SK-N-SH (cell line): ENCODE data around the gene ORM1. TPM values are rescaled to one million over a fixed set of nuclear protein-coding genes. Genes with fewer than 3 reads are reported as not detected.

ENCODE experiments used
- CTCF ChIA-PET: fragments of 300-600, 350-600 bp; formaldehyde crosslinking; extraction: SDS; loops from one replicate; lab custom pipeline; 2021; lab: Yijun Ruan, JAX
- POLR2A ChIA-PET: fragments of 350-600 bp; sonication (Branson Sonifier 250); formaldehyde crosslinking; extraction: SDS; loops from one replicate; lab custom pipeline; 2020; ENCODE audit warnings: antibody characterized with exemption, inconsistent platforms; lab: Yijun Ruan, JAX
- DNase-seq: peaks from one replicate; pipeline ENCODE4 v3.0.0; 2012
- H2AFZ ChIP-seq: fragments of 200-600 bp; sonication (generic); 2 replicates; pipeline ENCODE4 v1.8.1; 2016; ENCODE audit warnings: antibody characterized with exemption, mild to moderate bottlenecking, low read depth
- H3F3A ChIP-seq: fragments of 200-600 bp; sonication (generic); replicated peaks from 2 replicates; pipeline ENCODE3; 2016; ENCODE audit warnings: antibody characterized with exemption, mild to moderate bottlenecking; ENCODE audit not compliant: insufficient read depth
- H3K27ac ChIP-seq, 2 experiments: fragments of 200-500 bp in 1 of 2; fragments of 200-600 bp in 1 of 2; sonication (Bioruptor generic) in 1 of 2; sonication (generic), shearing (Covaris generic) in 1 of 2; 2 replicates each; pipeline versions ENCODE4 v1.5.1 to v1.6.1; 2014 to 2016; ENCODE audit warnings: low read depth in 2 of 2, inconsistent platforms in 1 of 2, low read length in 1 of 2, mild to moderate bottlenecking in 1 of 2, mixed read lengths in 1 of 2
- H3K27me3 ChIP-seq: fragments of 200-600 bp; sonication (generic), shearing (Covaris generic); 2 replicates; pipeline ENCODE4 v1.6.1; 2016; ENCODE audit warnings: mixed run types; ENCODE audit not compliant: insufficient read depth
- H3K36me3 ChIP-seq, 2 experiments: fragments of 200-500 bp in 1 of 2; fragments of 200-600 bp in 1 of 2; sonication (Bioruptor generic) in 1 of 2; sonication (generic) in 1 of 2; replicated peaks in 1 of 2; 2 replicates each; pipeline versions ENCODE3 to v1.5.1; 2014 to 2016; ENCODE audit warnings: low read length in 1 of 2, mild to moderate bottlenecking in 1 of 2; ENCODE audit not compliant: insufficient read depth in 2 of 2, control insufficient read depth in 1 of 2
- H3K4me1 ChIP-seq, 2 experiments: fragments of 200-500 bp in 1 of 2; fragments of 200-600 bp in 1 of 2; sonication (Bioruptor generic) in 1 of 2; sonication (generic), shearing (Covaris generic) in 1 of 2; 2 replicates each; pipeline versions ENCODE4 v1.5.1 to v1.6.1; 2014 to 2016; ENCODE audit warnings: low read depth in 1 of 2, low read length in 1 of 2, mixed run types in 1 of 2; ENCODE audit not compliant: insufficient read depth in 2 of 2, control insufficient read depth in 1 of 2
- H3K4me2 ChIP-seq: fragments of 200-600 bp; sonication (generic), shearing (Covaris generic); 2 replicates; pipeline ENCODE4 v1.6.1; 2017; ENCODE audit warnings: mixed run types
- H3K4me3 ChIP-seq, 2 experiments: fragments of 200-500 bp in 1 of 2; fragments of 200-600 bp in 1 of 2; sonication (Bioruptor generic) in 1 of 2; sonication (generic), shearing (Covaris generic) in 1 of 2; 2 replicates each; pipeline versions ENCODE4 v1.5.1 to v1.8.1; 2014 to 2016; ENCODE audit warnings: low read depth in 2 of 2, inconsistent platforms in 1 of 2, low read length in 1 of 2, mild to moderate bottlenecking in 1 of 2, mixed read lengths in 1 of 2, moderate library complexity in 1 of 2
- H3K79me2 ChIP-seq: fragments of 200-600 bp; sonication (generic); 2 replicates; pipeline ENCODE4 v1.8.1; 2017; ENCODE audit warnings: mild to moderate bottlenecking; ENCODE audit not compliant: insufficient read depth
- H3K9ac ChIP-seq: fragments of 200-600 bp; sonication (generic); 2 replicates; pipeline ENCODE4 v1.6.1; 2017; ENCODE audit warnings: mixed run types
- H3K9me2 ChIP-seq: fragments of 200-600 bp; sonication (generic); 2 replicates; pipeline ENCODE4 v1.6.1; 2017; ENCODE audit warnings: mixed run types
- H3K9me3 ChIP-seq: fragments of 200-600 bp; sonication (generic); 2 replicates; pipeline ENCODE4 v1.6.1; 2017; ENCODE audit warnings: mixed run types, mild to moderate bottlenecking, moderate library complexity
- H4K20me1 ChIP-seq: fragments of 200-600 bp; sonication (generic); 2 replicates; pipeline ENCODE4 v1.6.1; 2017; ENCODE audit warnings: mild to moderate bottlenecking, mixed run types; ENCODE audit not compliant: insufficient read depth
- ELF1 ChIP-seq: IDR thresholded peaks from 2 replicates; pipeline ENCODE4 v1.4.0; 2012
- FOXJ3 ChIP-seq: sonication (generic); formaldehyde crosslinking; IDR thresholded peaks from 2 replicates; pipeline ENCODE4 v1.5.1; 2020; ENCODE audit warnings: mild to moderate bottlenecking, missing genetic modification reagents
- FOXM1 ChIP-seq: IDR thresholded peaks from 2 replicates; pipeline ENCODE4 v1.4.0; 2012; ENCODE audit warnings: low read depth, mild to moderate bottlenecking
- JUND ChIP-seq: IDR thresholded peaks from 2 replicates; pipeline ENCODE4 v1.4.0; 2012
- MXI1 ChIP-seq: IDR thresholded peaks from 2 replicates; pipeline ENCODE4 v1.6.1; 2012; ENCODE audit warnings: mild to moderate bottlenecking, low read depth, low read length, improper control_type of control experiment
- POLR2AphosphoS5 ChIP-seq: IDR thresholded peaks from 2 replicates; pipeline ENCODE4 v1.6.1; 2012; ENCODE audit warnings: low read depth, low read length
- RAD21 ChIP-seq: IDR thresholded peaks from 2 replicates; pipeline ENCODE4 v1.6.1; 2012; ENCODE audit warnings: mild to moderate bottlenecking, low read length
- RFX5 ChIP-seq: IDR thresholded peaks from 2 replicates; pipeline ENCODE4 v1.6.1; 2012; ENCODE audit warnings: mild to moderate bottlenecking, improper control_type of control experiment, low read length
- SIN3A ChIP-seq: IDR thresholded peaks from 2 replicates; pipeline ENCODE4 v1.6.1; 2012; ENCODE audit warnings: low read depth, mild to moderate bottlenecking, low read length, moderate library complexity, borderline replicate concordance
- TAF1 ChIP-seq: IDR thresholded peaks from 2 replicates; pipeline ENCODE4 v1.6.1; 2012; ENCODE audit warnings: low read depth, mild to moderate bottlenecking, low read length, moderate library complexity, borderline replicate concordance
- WGBS: methylation state at CpG from one replicate; pipeline ENCODE4 v1.1.6; 2017; ENCODE audit warnings: low lambda C conversion rate; 5-methylcytosine and 5-hydroxymethylcytosine counted together
- polyA plus RNA-seq, 3 experiments: library from polyadenylated mRNA; depleted of rRNA; stranded (reverse); fragments of >200 nt; gene quantifications; 2 replicates each; pipeline ENCODE4 v1.2.3, GENCODE V29; 2012
- TF ChIP-seq, protein P1 (sequence below): fragments of 150-350 bp; IDR thresholded peaks from 2 replicates; pipeline ENCODE4 v1.6.1; 2017; ENCODE audit warnings: antibody characterized with exemption, low read length, low read depth, borderline replicate concordance
- TF ChIP-seq, protein P2 (sequence below): IDR thresholded peaks from 2 replicates; pipeline ENCODE4; 2012

Gene ORM1
- polyA plus RNA-seq, 1 of the 3 experiments (the other 2 are of a cell fraction) = not detected

GRCh38 chr9:114281473-114282103, 41.3 kb upstream of the ORM1 start (continued):
- TF ChIP-seq SIN3A = no peak
- no peak for TF ChIP-seq POLR2AphosphoS5
- no peak for TF ChIP-seq RAD21
- TF ChIP-seq ELF1 = no peak
- TF ChIP-seq, protein P1, sequence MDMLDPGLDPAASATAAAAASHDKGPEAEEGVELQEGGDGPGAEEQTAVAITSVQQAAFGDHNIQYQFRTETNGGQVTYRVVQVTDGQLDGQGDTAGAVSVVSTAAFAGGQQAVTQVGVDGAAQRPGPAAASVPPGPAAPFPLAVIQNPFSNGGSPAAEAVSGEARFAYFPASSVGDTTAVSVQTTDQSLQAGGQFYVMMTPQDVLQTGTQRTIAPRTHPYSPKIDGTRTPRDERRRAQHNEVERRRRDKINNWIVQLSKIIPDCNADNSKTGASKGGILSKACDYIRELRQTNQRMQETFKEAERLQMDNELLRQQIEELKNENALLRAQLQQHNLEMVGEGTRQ = no peak
- TF ChIP-seq, protein P2, sequence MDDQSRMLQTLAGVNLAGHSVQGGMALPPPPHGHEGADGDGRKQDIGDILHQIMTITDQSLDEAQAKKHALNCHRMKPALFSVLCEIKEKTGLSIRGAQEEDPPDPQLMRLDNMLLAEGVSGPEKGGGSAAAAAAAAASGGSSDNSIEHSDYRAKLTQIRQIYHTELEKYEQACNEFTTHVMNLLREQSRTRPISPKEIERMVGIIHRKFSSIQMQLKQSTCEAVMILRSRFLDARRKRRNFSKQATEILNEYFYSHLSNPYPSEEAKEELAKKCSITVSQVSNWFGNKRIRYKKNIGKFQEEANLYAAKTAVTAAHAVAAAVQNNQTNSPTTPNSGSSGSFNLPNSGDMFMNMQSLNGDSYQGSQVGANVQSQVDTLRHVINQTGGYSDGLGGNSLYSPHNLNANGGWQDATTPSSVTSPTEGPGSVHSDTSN = peak; percentile 71
- no peak for TF ChIP-seq RFX5
- peak; percentile 56; the same call in 1 of the 2 replicates for TF ChIP-seq FOXJ3
- TF ChIP-seq JUND = 0 out of 2 replicates have a peak, but pooled peaks have one; percentile 13
- no peak for TF ChIP-seq FOXM1

- Histone ChIP-seq H3K9ac (no peak overlapping the region), H3K79me2 (no peaks in the 10 kb centered on the region), H3K36me3 (peaks cover 0 to 4% of the 10 kb centered on the region in 2 experiments), H3K4me2 (no peak overlapping the region), H3F3A (peaks cover 7% of the 10 kb centered on the region), H3K27ac (0 out of 4 replicates have a peak overlapping the region, but pooled peaks of 1 of the 2 experiments have one; percentile 49), H3K4me3 (no peak overlapping the region), H3K9me3 (no peaks in the 10 kb centered on the region), H3K27me3 (no peaks in the 10 kb centered on the region), H3K9me2 (no peaks in the 10 kb centered on the region), H2AFZ (no peak overlapping the region), H4K20me1 (no peaks in the 10 kb centered on the region), H3K4me1 (peaks cover 13 to 43% of the 10 kb centered on the region in 2 experiments)
- DNase-seq = no peak
- TF ChIP-seq TAF1 (no peak), JUND (no peak)
- 95% methylated on average over 10 of the region's 10 CpGs for WGBS
- CTCF ChIA-PET = interaction anchor here (1.1 to 4.5 kb wide), 7 partner anchors 8 to 174 kb away, joined by 3 to 33 read pairs (median 10); partner anchors contain the start of gene COL27A1
- POLR2A ChIA-PET = no interaction called here
Measured at GRCh38 chr9:114282104-114282485, 40.8 kb upstream of the ORM1 start.

GRCh38 chr9:114282507-114282906, 40.4 kb upstream of the ORM1 start:
- H3K79me2 ChIP-seq = no peaks in the 10 kb centered on the region
- H2AFZ ChIP-seq = no peak overlapping the region
- no peaks in the 10 kb centered on the region for H4K20me1 ChIP-seq
- peaks cover 7% of the 10 kb centered on the region for H3F3A ChIP-seq
- DNase-seq = no peak
- POLR2A ChIA-PET = no interaction called here
- H3K9me3 ChIP-seq = no peaks in the 10 kb centered on the region
- peaks cover 0 to 4% of the 10 kb centered on the region in 2 experiments for H3K36me3 ChIP-seq
- WGBS = 89% methylated on average over 4 of the region's 6 CpGs
- H3K9me2 ChIP-seq = no peaks in the 10 kb centered on the region
- no peaks in the 10 kb centered on the region for H3K27me3 ChIP-seq
- H3K4me2 ChIP-seq = no peak overlapping the region
- peak overlapping the region in 1 of 2 experiments; percentile 49; a peak in 3 of 4 replicates for H3K27ac ChIP-seq
- CTCF ChIA-PET = interaction anchor here (1.0 to 4.5 kb wide), 4 partner anchors 8 to 200 kb away, joined by 6 to 33 read pairs (median 11); no protein-coding TSS in a partner anchor
- no peak overlapping the region for H3K9ac ChIP-seq
- TF ChIP-seq MXI1 (no peak), FOXJ3 (no peak), ELF1 (no peak)
- H3K4me3 ChIP-seq = no peak overlapping the region
- peaks cover 14 to 46% of the 10 kb centered on the region in 2 experiments for H3K4me1 ChIP-seq
